ENCODE measurements around the gene GARNL3. TPM values are rescaled to one million over a fixed set of nuclear protein-coding genes. Genes with fewer than 3 reads are reported as not detected.

Gene GARNL3
- total RNA-seq, 1 donor from 2014 or later: 32.0 TPM

DNA sequence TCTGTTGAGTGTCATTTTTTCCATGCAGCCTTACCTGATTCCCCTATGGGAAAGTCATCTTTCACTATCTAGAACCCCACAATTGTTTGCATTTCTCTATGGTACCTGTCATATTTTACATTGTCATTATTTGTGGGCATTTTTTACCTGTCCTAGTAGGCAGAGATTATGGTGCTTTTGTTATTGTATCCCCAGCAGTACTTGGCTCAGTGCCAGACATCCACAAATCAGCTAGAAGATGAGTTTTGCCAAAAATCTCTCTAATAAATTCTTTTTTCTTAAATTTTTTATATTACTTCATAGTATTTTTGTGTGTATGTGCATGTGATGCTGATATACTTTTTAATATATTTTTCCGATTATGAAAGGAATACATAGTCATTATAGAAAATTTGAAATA lies 13.2 kb downstream of the GARNL3 start:
- no peaks in the 10 kb centered on the region for H3K27me3 Mint-ChIP-seq (ENCODE audit: insufficient read depth, low read depth)

GRCh38 chr9:127278372-127278771 lies 13.8 kb downstream of the GARNL3 start:
- no peak for TF ChIP-seq EZH2 (IDR thresholded peaks at IDR 0.05)
- no peak for TF ChIP-seq CTCF (IDR thresholded peaks at IDR 0.05)
- no peak for TF ChIP-seq EZH2phosphoT487 (IDR thresholded peaks at IDR 0.05)
- Histone ChIP-seq H3K9ac (no peak overlapping the region), H2AFZ (replicated peaks) (no peak overlapping the region), H3K36me3 (no peaks in the 10 kb centered on the region), H3K4me2 (no peak overlapping the region), H3K4me3 (no peak overlapping the region), H3K27ac (no peak overlapping the region), H3K79me2 (ENCODE audit: low read depth) (no peaks in the 10 kb centered on the region), H4K20me1 (ENCODE audit: low read depth) (no peaks in the 10 kb centered on the region), H3K9me3 (ENCODE audit: low read depth) (no peaks in the 10 kb centered on the region), H3F3A (ENCODE audit: low read depth) (no peaks in the 10 kb centered on the region), H3K27me3 (no peaks in the 10 kb centered on the region), H3K4me1 (no peaks in the 10 kb centered on the region)
- H3K27me3 Mint-ChIP-seq (ENCODE audit: insufficient read depth, low read depth): no peaks in the 10 kb centered on the region
- no peaks in the 10 kb centered on the region for H3K4me1 Mint-ChIP-seq
- H3K4me3 Mint-ChIP-seq: no peak overlapping the region
- no peaks in the 10 kb centered on the region for H3K9me3 Mint-ChIP-seq
- no peaks in the 10 kb centered on the region for H3K36me3 Mint-ChIP-seq
- DNase-seq (ENCODE audit: low spot score): no peak
- no peak overlapping the region for H3K27ac Mint-ChIP-seq

More for the DNA sequence above, 13.2 kb downstream of the GARNL3 start:
- no peaks in the 10 kb centered on the region for H3K79me2 ChIP-seq (ENCODE audit: low read depth)
- no peak overlapping the region for H3K27ac ChIP-seq
- no peaks in the 10 kb centered on the region for H3K9me3 ChIP-seq (ENCODE audit: low read depth)
- no peak for DNase-seq (ENCODE audit: low spot score)
- TF ChIP-seq CTCF (IDR thresholded peaks at IDR 0.05): no peak
- TF ChIP-seq EZH2 (IDR thresholded peaks at IDR 0.05): no peak
- TF ChIP-seq EZH2phosphoT487 (IDR thresholded peaks at IDR 0.05): no peak
- H2AFZ ChIP-seq (replicated peaks): no peak overlapping the region
- H3K4me3 ChIP-seq: no peak overlapping the region
- H3K36me3 Mint-ChIP-seq: no peaks in the 10 kb centered on the region
- no peaks in the 10 kb centered on the region for H3K4me1 ChIP-seq
- H3K9ac ChIP-seq: no peak overlapping the region
- no peak overlapping the region for H3K4me2 ChIP-seq
- no peaks in the 10 kb centered on the region for H4K20me1 ChIP-seq (ENCODE audit: low read depth)
- H3K27ac Mint-ChIP-seq: no peak overlapping the region
- H3K9me3 Mint-ChIP-seq: no peaks in the 10 kb centered on the region
- H3F3A ChIP-seq (ENCODE audit: low read depth): no peaks in the 10 kb centered on the region
- H3K36me3 ChIP-seq: no peaks in the 10 kb centered on the region
- H3K4me1 Mint-ChIP-seq: no peaks in the 10 kb centered on the region
- H3K4me3 Mint-ChIP-seq: no peak overlapping the region
- no peaks in the 10 kb centered on the region for H3K27me3 ChIP-seq

DNA sequence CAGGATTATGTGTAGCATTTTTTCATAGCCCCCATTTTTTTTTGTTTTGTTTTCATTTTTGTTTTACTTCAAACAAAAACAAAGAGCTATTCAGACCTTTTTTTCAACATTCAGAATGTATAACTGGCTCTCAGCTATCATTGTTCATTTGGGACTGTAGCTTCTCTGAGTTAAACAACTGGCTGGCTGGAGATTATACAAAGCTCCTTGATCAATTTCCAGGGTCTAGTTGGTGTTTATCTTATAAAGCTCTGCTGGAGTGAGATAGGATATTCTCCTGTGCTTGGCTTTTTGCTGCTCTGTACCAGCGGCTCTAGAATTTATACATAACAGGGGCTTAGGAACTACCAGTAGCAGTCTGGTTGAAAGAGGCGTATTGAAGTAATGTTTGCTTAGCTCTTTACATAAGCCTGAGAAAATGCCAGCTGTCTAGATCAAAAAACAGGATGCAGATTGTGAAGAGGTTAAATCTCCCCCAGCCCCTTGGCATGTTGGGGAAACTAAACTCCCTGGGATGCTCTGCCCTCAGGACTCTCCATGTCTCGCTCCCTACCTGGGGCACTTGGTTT lies 15.2 kb downstream of the GARNL3 start:
- Histone ChIP-seq H3K4me3 (no peak overlapping the region), H3K9me3 (ENCODE audit: low read depth) (no peaks in the 10 kb centered on the region)
- no peaks in the 10 kb centered on the region for H3K9me3 Mint-ChIP-seq

More for the DNA sequence above, 15.2 kb downstream of the GARNL3 start:
- H3K4me1 Mint-ChIP-seq: no peaks in the 10 kb centered on the region
- H2AFZ ChIP-seq (replicated peaks): no peak overlapping the region
- no peaks in the 10 kb centered on the region for H3K27me3 ChIP-seq
- no peaks in the 10 kb centered on the region for H3K27me3 Mint-ChIP-seq (ENCODE audit: insufficient read depth, low read depth)
- H3K4me2 ChIP-seq: no peak overlapping the region
- no peak overlapping the region for H3K9ac ChIP-seq
- no peak overlapping the region for H3K27ac Mint-ChIP-seq
- H3K36me3 ChIP-seq: no peaks in the 10 kb centered on the region
- TF ChIP-seq CTCF (IDR thresholded peaks at IDR 0.05) (no peak), EZH2 (IDR thresholded peaks at IDR 0.05) (no peak), EZH2phosphoT487 (IDR thresholded peaks at IDR 0.05) (no peak)
- no peaks in the 10 kb centered on the region for H4K20me1 ChIP-seq (ENCODE audit: low read depth)
- no peaks in the 10 kb centered on the region for H3F3A ChIP-seq (ENCODE audit: low read depth)
- H3K79me2 ChIP-seq (ENCODE audit: low read depth): no peaks in the 10 kb centered on the region
- DNase-seq (ENCODE audit: low spot score): no peak
- no peak overlapping the region for H3K27ac ChIP-seq
- no peaks in the 10 kb centered on the region for H3K36me3 Mint-ChIP-seq
- H3K4me1 ChIP-seq: no peaks in the 10 kb centered on the region
- H3K4me3 Mint-ChIP-seq: no peak overlapping the region
